GM23338 (cell line): ENCODE data around the gene TTC39A. TPM values are rescaled to one million over a fixed set of nuclear protein-coding genes. Genes with fewer than 3 reads are reported as not detected.

Experiments used
- ATAC-seq: fragments of 200-7000 bp; cut with Tn5 transposase; 3 replicates; pipeline ENCODE4 v1.9.1; 2020
- DNase-seq: peaks from one replicate; pipeline ENCODE4 v3.0.0-alpha.2; 2015; ENCODE audit warnings: low spot score
- H2AFZ ChIP-seq: fragments of 200-600 bp; sonication (generic); 2 replicates; pipeline ENCODE4 v1.8.0; 2016; ENCODE audit warnings: antibody characterized with exemption, mild to moderate bottlenecking, moderate library complexity
- H3F3A ChIP-seq: fragments of 200-600 bp; sonication (generic); replicated peaks from 2 replicates; pipeline ENCODE4 v1.8.0; 2017; ENCODE audit warnings: antibody characterized with exemption, mixed run types, low read depth
- H3K27ac ChIP-seq: fragments of 200-600 bp; sonication (generic); 2 replicates; pipeline ENCODE4 v1.6.1; 2016; ENCODE audit warnings: low read depth
- H3K27me3 ChIP-seq: fragments of 200-600 bp; sonication (generic); 2 replicates; pipeline ENCODE4 v1.8.0; 2016; ENCODE audit warnings: mild to moderate bottlenecking, mixed run types, moderate library complexity; ENCODE audit not compliant: insufficient read depth
- H3K36me3 ChIP-seq: fragments of 200-600 bp; sonication (generic); 2 replicates; pipeline ENCODE4 v1.8.0; 2016; ENCODE audit warnings: mild to moderate bottlenecking; ENCODE audit not compliant: insufficient read depth
- H3K4me1 ChIP-seq: fragments of 200-600 bp; sonication (generic); 2 replicates; pipeline ENCODE4 v1.8.0; 2016; ENCODE audit warnings: mild to moderate bottlenecking, moderate library complexity; ENCODE audit not compliant: insufficient read depth
- H3K4me2 ChIP-seq: fragments of 200-600 bp; sonication (generic); 2 replicates; pipeline ENCODE4 v1.7.1; 2017; ENCODE audit warnings: mixed run types
- H3K4me3 ChIP-seq: fragments of 200-600 bp; sonication (generic); 2 replicates; pipeline ENCODE4 v1.6.1; 2016; ENCODE audit warnings: mixed run types
- H3K79me2 ChIP-seq: fragments of 200-600 bp; sonication (generic); replicated peaks from 2 replicates; pipeline ENCODE4 v1.8.0; 2017; ENCODE audit warnings: mild to moderate bottlenecking; ENCODE audit not compliant: insufficient read depth
- H3K9me2 ChIP-seq: fragments of 200-600 bp; sonication (generic); 2 replicates; pipeline ENCODE4 v1.8.0; 2017; ENCODE audit not compliant: insufficient read depth
- H4K20me1 ChIP-seq: fragments of 200-600 bp; sonication (generic); replicated peaks from 2 replicates; pipeline ENCODE4 v1.8.0; 2017; ENCODE audit warnings: mild to moderate bottlenecking; ENCODE audit not compliant: insufficient read depth
- H3K27ac Mint-ChIP-seq: 2 replicates; pipeline ENCODE4 v1.8.0; 2020; ENCODE audit warnings: inconsistent platforms, mild to moderate bottlenecking, moderate library complexity, mixed read lengths
- H3K27me3 Mint-ChIP-seq: 3 replicates; pipeline ENCODE4 v1.8.0; 2022; ENCODE audit warnings: low read depth, mild to moderate bottlenecking, moderate library complexity, mixed read lengths, inconsistent platforms; ENCODE audit not compliant: insufficient read depth, poor library complexity
- H3K36me3 Mint-ChIP-seq: 3 replicates; pipeline ENCODE4 v1.8.0; 2021; ENCODE audit warnings: low read depth, mild to moderate bottlenecking, inconsistent platforms, moderate library complexity, mixed read lengths
- H3K4me1 Mint-ChIP-seq: 3 replicates; pipeline ENCODE4 v1.8.0; 2020; ENCODE audit warnings: mild to moderate bottlenecking, inconsistent platforms, mixed read lengths
- H3K4me3 Mint-ChIP-seq: 3 replicates; pipeline ENCODE4 v1.8.0; 2021; ENCODE audit warnings: moderate library complexity, mild to moderate bottlenecking, inconsistent platforms, mixed read lengths
- H3K9me3 Mint-ChIP-seq: 3 replicates; pipeline ENCODE4 v1.8.0; 2020; ENCODE audit warnings: moderate library complexity, mild to moderate bottlenecking, inconsistent platforms, mixed read lengths
- CREB1 ChIP-seq: fragments of 250-450 bp; sonication (Bioruptor Pico); IDR thresholded peaks from 2 replicates; pipeline ENCODE4 v1.5.0; 2020; ENCODE audit warnings: low read depth, mild to moderate bottlenecking, moderate library complexity
- ETS1 ChIP-seq: IDR thresholded peaks from 2 replicates; pipeline ENCODE4 v1.6.1; 2016; ENCODE audit warnings: antibody characterized with exemption
- EZH2 ChIP-seq: fragments of 200-600 bp; sonication (generic); IDR thresholded peaks from one replicate; pipeline ENCODE4 v1.8.0; 2017; ENCODE audit warnings: antibody characterized with exemption, mild to moderate bottlenecking, low read depth; ENCODE audit not compliant: unreplicated experiment
- EZH2phosphoT487 ChIP-seq: fragments of 200-600 bp; sonication (generic); IDR thresholded peaks from one replicate; pipeline ENCODE4 v1.8.1; 2018; ENCODE audit warnings: antibody characterized with exemption; ENCODE audit not compliant: unreplicated experiment
- JUNB ChIP-seq: IDR thresholded peaks from one replicate; pipeline ENCODE4 v1.6.1; 2016; ENCODE audit warnings: antibody characterized with exemption; ENCODE audit not compliant: unreplicated experiment
- NANOG ChIP-seq: IDR thresholded peaks from 2 replicates; pipeline ENCODE4 v1.6.1; 2016; ENCODE audit warnings: antibody characterized with exemption, borderline replicate concordance
- POLR2AphosphoS5 ChIP-seq: IDR thresholded peaks from 2 replicates; pipeline ENCODE4 v1.6.1; 2016; ENCODE audit warnings: antibody characterized with exemption, low read depth
- STAT1 ChIP-seq: IDR thresholded peaks from one replicate; pipeline ENCODE4 v1.6.1; 2016; ENCODE audit warnings: antibody characterized with exemption; ENCODE audit not compliant: unreplicated experiment
- ZNF114 ChIP-seq: fragments of 250-450 bp; sonication (Bioruptor Pico); IDR thresholded peaks from 2 replicates; pipeline ENCODE4 v1.5.0; 2020; ENCODE audit warnings: mild to moderate bottlenecking, moderate library complexity
- ZNF331 ChIP-seq: fragments of 250-450 bp; sonication (Bioruptor Pico); IDR thresholded peaks from 2 replicates; pipeline ENCODE4 v1.5.0; 2020; ENCODE audit warnings: low read depth, mild to moderate bottlenecking, moderate library complexity
- ZNF462 ChIP-seq: fragments of 250-450 bp; sonication (Bioruptor Pico); IDR thresholded peaks from 2 replicates; pipeline ENCODE4 v1.5.0; 2020; ENCODE audit warnings: mild to moderate bottlenecking, moderate library complexity
- polyA plus RNA-seq: library from polyadenylated mRNA; unstranded; fragments of >200 nt; fragmentation: Nextera tagmentation; extraction: Ambion mirVana; gene quantifications from 2 replicates; pipeline ENCODE4 v1.2.1, GENCODE V29; 2016
- total RNA-seq: library from RNA; depleted of rRNA; stranded (reverse); fragments of >200 nt; shearing (Covaris generic); gene quantifications from 2 replicates; pipeline ENCODE4 v1.2.3, GENCODE V29; 2014
- TF ChIP-seq, protein P1 (sequence below), 2 experiments: fragments of 200-600 bp in 1 of 2; sonication (generic) in 1 of 2; conservative IDR thresholded peaks; 2 replicates each; pipeline versions ENCODE4 v1.5.1 to v1.6.1; 2016 to 2017; ENCODE audit warnings: antibody characterized with exemption in 2 of 2, low read depth in 2 of 2, mild to moderate bottlenecking in 2 of 2, moderate library complexity in 1 of 2

TTC39A gene
- total and polyA plus RNA-seq, 2 experiments from 2014 or later, result 2.3 to 7.1 TPM

DNA sequence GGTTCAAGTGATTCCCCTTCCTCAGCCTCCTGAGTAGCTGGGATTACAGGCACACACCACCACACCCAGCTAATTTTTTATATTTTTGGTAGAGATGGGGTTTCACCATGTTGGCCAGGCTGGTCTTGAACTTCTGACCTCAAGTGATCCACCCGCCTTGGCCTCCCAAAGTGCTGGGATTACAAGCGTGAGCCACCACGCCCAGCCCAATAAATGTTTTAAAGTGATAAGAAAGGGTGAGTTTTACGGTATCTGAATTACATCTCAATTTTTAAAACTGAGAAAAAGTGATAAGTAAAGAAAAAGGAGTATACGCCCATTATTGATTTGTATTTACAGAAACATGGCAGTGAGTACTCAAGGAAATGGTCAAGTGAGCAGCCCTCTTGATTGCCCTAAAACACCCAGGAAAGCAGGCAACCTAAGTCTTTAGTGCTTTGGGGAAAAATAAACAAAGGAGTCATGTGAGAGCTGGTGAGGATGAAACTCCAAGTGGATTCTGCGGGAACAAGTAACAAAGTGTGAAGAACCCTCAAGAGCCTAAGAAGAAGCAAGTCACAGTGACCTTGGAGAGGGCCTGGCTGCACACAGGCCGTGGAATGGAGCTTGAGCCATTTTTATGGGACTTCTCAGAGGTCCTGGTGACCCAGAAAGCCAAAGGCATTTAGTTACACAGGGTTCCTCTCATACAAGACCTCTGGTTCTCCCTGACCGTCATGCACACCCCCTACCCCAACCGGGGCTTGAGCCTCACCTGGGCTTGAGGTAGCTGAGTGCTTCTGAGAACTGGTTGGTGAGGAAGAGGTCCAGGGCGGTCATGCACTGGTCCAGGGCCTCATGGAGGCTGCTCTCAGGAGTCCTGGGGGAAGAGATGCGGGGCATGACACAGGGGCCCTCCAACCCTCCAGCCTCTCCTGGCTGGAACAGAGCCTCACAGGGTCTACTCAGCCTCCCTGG, 9.1 kb downstream of the TTC39A start:
- H3K4me1 ChIP-seq, result no peaks in the 10 kb centered on the region
- no peaks in the 10 kb centered on the region for H3F3A ChIP-seq
- H3K27me3 ChIP-seq, result no peaks in the 10 kb centered on the region
- H3K36me3 Mint-ChIP-seq, result no peaks in the 10 kb centered on the region; the same call in 2 of the 3 replicates
- no peak overlapping the region for H2AFZ ChIP-seq
- H3K27ac Mint-ChIP-seq, result no peak overlapping the region
- no peak overlapping the region for H3K4me3 ChIP-seq
- TF ChIP-seq EZH2 (no peak), ZNF331 (no peak), EZH2phosphoT487 (no peak), CREB1 (CRISPR knock-in tag) (no peak), ETS1 (no peak), JUNB (no peak), POLR2AphosphoS5 (no peak), STAT1 (no peak), ZNF462 (CRISPR knock-in tag) (no peak), ZNF114 (no peak), NANOG (no peak)
- TF ChIP-seq, protein P1, sequence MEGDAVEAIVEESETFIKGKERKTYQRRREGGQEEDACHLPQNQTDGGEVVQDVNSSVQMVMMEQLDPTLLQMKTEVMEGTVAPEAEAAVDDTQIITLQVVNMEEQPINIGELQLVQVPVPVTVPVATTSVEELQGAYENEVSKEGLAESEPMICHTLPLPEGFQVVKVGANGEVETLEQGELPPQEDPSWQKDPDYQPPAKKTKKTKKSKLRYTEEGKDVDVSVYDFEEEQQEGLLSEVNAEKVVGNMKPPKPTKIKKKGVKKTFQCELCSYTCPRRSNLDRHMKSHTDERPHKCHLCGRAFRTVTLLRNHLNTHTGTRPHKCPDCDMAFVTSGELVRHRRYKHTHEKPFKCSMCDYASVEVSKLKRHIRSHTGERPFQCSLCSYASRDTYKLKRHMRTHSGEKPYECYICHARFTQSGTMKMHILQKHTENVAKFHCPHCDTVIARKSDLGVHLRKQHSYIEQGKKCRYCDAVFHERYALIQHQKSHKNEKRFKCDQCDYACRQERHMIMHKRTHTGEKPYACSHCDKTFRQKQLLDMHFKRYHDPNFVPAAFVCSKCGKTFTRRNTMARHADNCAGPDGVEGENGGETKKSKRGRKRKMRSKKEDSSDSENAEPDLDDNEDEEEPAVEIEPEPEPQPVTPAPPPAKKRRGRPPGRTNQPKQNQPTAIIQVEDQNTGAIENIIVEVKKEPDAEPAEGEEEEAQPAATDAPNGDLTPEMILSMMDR (conservative IDR thresholded peaks at IDR 0.05; ENCODE audit: low read depth in 2 of 2), result no peak
- no peaks in the 10 kb centered on the region for H3K36me3 ChIP-seq
- H3K27ac ChIP-seq, result no peak overlapping the region
- DNase-seq (no peak), ATAC-seq (no peak)
- H3K4me3 Mint-ChIP-seq, result no peak overlapping the region
- no peaks in the 10 kb centered on the region for H3K9me3 Mint-ChIP-seq
- H3K79me2 ChIP-seq, result no peaks in the 10 kb centered on the region
- peaks cover 19% of the 10 kb centered on the region for H3K4me1 Mint-ChIP-seq
- H3K9me2 ChIP-seq, result no peaks in the 10 kb centered on the region
- no peaks in the 10 kb centered on the region for H4K20me1 ChIP-seq
- no peak overlapping the region for H3K4me2 ChIP-seq
- peaks cover 8% of the 10 kb centered on the region for H3K27me3 Mint-ChIP-seq
